GM11168 (cell line): Measurements from ENCODE around the gene ITPR3.
"Not testable (repeated sequence)": the region's sequence is repeated elsewhere in the genome, so short reads cannot be mapped to it uniquely, and the experiment has no call there.

Source experiments
- in situ Hi-C: fragments of 300-500 bp; cut with MboI; formaldehyde crosslinking; loops from one replicate; pipeline ENCODE4 v1.12.0; 2022; ENCODE audit warnings: low sequenced_read_pairs; ENCODE audit not compliant: unreplicated experiment

Gene ITPR3

DNA sequence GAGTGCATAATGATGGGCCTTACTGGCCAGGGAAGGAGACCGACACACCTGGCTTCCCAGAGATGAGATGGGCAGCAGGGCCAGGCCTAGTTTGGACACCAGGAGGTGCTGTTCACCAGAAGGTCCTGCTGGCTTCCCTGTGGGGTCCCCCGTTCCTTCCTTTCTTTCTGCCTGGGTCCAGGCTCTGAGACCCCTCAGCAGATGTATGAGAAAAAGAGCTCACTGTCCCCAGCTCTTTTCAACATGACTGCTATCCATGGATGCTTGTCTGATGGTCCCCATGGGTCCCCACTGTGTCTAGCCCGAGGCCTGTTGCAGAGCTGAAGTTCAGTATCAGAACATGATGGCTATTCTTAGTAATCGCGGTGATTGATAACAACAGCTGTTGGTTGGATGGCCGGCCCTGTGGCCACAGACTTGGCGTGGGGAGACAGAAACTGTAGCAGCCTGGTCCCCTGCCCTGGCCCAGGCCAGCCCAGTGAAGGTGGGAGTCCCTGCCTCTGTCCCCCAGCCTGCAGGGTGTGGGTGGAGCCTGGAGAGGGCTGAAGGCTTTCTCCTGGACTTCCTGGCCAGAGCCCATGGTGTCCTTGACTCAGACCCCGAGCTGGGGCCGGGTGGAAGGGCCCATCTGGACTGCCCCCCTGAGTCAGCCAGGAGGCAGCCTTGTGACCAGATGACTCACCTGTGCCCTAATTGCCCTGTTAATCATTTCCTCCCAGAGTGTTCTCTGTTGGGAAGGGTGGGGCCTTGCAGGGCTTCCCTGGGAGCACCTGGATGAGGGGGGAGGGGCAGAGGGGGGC is 31.2 kb upstream of the ITPR3 start:
- in situ Hi-C loops, result loop anchor here (5.0 to 10.0 kb wide), 2 partner anchors 32 to 115 kb away; partner anchors contain the start of gene ITPR3

DNA sequence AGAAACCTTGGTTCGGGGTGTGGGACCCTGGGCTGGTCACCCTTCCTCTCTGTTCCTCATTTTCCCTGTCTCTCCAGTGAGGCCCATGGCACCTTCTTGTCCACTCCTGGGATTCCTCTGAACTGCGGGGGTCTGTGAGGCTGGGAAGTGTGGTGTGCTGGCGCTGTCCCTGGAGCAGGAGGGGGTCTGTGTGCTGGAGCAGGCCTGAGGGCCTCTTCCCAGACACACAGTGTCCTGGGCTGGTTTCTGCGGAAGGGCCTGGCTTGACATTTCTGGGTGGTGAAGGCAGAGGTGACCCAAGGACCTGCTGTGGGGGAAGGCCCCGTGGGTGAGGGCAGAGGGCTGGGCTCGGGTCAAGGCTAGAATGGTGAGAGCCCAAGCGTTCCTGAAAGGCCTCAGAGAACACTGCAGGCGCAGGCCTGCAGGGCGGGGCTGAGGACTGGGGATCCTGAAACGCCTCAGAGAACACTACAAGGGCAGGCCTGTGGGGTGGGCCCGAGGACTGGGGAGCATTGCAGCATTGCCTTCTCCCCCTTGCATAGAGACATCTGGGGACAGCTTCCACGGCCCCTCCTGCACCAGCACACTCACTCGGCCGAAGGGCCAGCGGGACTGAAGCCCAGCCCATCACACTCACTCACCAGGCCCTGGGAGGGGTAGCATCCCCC is 30.5 kb upstream of the ITPR3 start:
- in situ Hi-C loops, result no loop called here

DNA sequence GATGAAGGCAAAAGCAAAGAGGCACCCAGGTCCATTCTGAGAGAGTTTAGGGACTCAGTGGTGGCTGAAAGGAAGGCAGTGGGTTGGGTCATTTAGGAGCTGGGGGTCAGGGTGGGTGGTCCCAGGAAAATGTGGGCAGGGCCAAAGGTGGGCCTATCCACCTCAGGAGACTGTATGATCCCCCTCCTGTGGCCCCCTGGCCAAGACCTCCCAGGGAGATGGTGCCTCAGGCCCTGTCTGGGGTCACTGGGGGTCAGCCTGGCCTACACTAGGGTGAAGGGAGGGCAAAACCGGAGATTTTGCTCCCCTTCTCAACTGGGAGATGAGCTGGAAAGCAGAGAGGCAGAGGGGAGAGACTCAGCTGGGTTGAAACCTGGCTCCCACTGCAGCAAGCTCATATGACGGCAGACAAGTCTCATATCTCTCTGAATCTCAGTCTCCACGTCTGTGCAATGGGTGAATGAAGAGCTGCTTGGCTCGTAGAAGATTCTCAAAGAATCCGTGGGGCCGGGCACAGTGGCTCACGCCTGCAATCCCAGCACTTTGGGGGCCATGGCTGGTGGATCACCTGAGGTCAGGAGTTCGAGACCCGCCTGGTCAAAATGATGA is 29.6 kb upstream of the ITPR3 start:
- in situ Hi-C loops, result no loop called here

DNA sequence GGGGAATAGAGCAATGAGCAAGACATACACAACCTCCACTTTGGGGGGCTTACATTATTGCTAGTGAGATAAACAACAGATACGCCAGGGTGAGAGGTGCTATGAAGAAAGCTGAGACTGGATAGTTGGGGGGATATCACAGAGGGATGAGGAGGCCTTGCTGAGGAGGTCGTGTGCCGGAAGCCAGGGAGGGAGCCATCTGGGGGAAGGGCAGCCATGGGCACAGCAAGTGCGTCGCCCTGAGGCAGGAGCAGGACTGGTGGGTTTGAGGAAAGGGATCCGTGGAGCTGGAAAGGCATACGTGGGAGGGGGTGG is 28.9 kb upstream of the ITPR3 start:
- in situ Hi-C loops, result no loop called here

DNA sequence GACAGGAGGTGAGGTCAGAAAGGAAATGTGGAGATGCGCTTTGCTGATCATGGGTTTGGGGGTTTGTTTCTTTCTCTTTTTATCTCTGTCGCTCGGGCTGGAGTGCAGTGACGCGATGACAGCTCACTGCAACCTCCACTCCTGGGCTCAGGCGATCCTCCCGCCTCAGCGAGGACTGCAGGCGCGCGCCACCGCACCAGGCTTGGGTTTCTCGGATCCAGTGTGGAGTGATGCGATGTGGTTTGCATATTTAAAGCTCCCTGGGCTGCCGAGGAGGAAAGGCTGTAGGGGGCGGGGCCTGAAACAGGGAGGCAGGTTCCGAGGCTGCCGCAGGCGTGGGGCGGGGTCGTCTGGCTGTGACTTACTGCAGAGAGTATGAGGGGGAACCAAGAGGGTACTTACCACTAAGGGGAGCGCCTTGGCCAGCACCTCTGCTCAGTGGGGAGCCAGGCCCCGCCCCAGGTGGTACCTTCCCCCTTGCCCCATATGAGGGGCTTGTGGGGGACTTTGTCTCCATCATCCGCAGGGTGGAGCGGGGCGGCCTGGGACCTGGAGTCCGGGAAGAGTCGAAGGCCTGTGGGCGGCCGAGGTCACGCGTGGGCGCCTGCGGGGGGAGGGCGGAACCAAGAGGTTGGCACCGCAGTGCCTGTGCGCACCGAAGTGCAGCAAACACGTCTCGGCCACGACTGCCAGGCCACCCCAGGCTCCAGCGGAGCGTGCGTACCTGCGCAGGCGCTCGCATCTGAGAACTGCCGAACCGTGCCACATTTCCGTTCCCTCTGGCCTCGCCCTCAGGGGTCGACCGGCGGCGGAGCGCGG is 28.3 kb upstream of the ITPR3 start:
- in situ Hi-C loops, result no loop called here

DNA sequence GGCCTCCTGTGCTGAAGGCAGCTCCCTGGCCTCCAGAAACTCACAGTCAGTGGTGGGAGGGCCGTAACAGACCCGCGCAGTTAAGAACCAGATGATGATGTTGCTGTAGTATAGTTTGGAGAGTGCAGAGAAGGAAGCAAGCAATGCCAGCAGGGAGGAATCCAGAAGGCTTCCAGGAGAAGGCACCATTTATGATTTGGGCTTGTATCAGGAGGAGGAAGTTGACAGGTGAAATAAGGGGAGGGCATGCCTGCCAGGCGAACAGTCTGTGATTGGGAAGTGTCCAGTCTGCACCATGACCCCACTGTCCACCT is 27.8 kb upstream of the ITPR3 start:
- in situ Hi-C loops, result no loop called here

DNA sequence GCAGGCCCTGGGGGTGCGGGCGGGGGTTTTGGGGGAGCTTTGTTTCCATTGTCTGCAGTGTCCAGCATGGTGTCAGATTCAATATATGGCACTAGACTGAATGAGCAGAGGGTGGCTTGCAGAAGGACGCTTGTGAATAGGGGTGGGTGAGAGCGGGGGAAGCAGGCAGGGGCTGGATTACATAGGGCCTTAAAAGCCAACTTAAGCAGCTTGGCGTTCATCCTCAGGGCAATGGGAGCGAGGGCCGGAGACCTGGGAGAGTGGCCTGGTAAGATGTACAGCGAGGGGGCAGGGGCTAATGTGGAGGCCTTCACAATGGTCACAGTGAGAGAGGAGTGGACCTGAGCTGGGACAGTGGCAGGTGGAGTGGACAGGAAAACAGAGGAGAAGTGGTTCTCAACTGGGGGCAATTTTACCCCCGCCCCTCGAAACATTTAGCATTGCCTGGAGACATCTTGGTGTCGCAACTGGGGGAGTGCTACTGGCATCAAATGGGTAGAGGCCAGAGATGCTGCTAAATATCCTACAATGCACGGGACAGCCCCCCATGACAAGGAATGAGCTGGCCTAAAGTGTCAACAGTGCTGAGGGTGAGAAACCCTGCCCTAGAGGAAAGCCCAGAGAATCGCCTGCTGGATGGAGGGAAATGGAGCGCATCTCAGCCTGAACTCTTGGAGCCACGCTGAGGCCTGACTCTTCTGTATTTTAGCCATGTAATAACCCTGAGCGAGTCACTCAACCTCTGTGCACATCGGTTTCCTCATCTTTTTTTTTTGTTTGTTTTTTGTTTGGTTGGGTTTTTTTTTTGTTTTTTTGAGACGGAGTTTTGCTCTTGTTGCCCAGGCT is 25.9 kb upstream of the ITPR3 start:
- in situ Hi-C loops, result no loop called here

DNA sequence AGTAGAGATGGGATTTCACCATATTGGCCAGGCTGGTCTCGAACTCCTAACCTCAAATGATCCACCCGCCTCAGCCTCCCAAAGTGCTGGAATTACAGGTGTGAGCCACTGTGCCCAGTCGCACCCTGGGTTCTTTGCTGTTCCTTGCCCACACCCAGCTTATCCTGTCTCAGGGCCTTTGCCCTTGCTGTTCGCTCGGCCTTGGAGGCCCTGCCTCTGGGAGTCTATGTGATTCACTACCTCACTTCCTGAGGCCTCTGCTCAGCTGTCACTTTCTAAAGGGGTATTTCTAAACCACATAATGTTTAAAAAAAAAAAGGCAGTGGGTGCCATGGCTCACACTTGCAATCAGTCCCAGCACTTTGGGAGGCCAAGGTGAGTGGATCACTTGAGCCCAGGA is 24.2 kb upstream of the ITPR3 start:
- in situ Hi-C loops, result not testable (repeated sequence)

DNA sequence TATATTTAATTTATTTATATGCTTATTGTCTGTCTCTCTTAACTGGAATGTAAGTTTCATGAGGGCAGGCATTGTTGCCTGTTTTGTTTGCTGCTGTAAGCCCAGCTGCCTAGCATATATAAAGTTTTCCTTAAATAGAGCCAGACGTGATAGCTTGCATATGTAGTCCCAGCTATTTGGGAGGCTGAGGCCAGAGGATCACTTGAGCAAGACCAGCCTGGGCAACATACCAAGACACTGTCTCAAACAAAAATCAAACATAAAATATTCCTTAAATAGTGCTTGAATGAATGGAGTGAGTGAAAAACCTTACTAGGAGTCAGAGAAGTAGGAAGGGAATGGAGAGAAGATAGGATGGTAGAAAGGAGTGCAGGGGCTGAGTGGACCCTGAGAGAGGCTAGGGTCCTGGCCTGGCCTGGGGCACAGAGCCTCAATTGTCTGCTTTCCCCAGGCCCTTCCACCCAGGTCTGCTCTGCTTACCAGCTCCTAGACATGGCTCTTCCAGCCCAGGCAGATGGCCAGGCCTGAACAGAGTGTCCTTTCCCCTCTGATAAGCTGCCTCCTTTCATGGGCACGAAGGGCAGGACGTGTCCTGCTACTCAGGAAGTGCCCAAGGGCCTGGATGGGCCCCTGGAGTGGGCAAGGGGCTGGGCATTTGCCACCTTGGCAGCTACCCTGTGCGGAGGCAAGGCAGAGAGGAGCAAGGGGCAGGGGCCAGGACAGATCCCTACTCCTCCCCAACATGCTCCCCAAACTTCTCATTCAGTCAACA is 23.4 kb upstream of the ITPR3 start:
- in situ Hi-C loops, result no loop called here

DNA sequence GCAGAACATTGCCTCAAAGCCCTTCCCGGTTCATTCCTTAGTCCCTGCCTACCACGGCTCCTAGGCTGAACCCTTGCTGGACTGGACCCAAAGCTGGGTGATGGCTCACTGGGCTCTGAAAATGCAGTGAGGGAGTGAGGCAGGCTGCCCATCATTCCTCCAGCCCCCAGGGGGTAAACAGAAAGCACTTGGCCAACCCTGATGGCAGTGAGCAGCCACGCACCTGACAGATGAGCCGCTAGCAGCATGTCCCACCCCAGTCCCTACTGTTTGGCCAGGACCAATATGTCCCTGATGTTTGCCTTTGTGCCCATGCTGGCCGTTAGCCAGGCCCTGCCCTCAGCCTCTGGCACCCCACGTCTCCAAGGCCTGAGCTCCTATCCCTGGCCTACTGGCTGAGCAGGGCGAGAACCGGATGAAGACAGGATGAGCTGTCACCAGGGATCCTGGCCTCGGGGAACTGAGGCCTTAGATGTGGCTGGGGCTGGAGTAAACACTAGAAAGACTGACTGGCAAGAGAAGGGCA is 21.6 kb upstream of the ITPR3 start:
- in situ Hi-C loops, result no loop called here

DNA sequence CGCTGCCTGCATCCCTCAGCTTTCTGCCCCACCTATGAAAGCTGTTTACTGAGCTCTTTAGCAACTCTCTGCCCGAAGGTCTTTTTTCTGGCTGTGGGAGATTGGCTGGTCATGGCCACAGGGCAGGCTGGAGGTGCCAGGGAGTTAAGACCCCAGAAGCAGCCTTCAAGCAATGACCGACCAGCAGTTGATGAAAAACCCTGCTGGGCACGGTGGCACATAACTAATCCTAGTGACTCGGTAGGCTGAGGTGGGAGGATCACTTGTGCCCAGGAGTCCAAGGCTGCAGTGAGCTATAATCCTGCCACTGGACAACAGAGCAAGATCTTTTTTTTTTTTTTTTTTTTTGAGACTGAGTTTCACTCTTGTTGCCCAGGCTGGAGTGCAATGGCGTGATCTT is 20.4 kb upstream of the ITPR3 start:
- in situ Hi-C loops, result no loop called here

DNA sequence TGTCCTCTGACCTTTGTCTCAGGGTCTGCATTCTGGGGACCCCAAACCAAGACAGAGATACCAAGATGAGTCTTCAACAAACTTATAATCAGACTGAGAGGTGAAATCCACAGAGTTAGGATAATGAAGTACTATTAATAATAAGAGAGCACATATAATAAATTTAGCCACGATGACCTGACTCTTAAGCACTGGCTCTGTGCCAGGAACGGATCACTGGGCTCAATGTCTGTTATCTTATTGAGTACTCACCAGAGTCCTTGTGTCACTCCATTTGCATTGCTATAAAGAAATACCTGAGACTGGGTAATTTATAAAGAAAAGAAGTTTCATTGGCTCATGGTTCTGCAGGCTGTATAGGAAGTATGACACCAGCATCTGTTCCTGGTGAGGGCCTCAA is 18.9 kb upstream of the ITPR3 start:
- in situ Hi-C loops, result no loop called here

DNA sequence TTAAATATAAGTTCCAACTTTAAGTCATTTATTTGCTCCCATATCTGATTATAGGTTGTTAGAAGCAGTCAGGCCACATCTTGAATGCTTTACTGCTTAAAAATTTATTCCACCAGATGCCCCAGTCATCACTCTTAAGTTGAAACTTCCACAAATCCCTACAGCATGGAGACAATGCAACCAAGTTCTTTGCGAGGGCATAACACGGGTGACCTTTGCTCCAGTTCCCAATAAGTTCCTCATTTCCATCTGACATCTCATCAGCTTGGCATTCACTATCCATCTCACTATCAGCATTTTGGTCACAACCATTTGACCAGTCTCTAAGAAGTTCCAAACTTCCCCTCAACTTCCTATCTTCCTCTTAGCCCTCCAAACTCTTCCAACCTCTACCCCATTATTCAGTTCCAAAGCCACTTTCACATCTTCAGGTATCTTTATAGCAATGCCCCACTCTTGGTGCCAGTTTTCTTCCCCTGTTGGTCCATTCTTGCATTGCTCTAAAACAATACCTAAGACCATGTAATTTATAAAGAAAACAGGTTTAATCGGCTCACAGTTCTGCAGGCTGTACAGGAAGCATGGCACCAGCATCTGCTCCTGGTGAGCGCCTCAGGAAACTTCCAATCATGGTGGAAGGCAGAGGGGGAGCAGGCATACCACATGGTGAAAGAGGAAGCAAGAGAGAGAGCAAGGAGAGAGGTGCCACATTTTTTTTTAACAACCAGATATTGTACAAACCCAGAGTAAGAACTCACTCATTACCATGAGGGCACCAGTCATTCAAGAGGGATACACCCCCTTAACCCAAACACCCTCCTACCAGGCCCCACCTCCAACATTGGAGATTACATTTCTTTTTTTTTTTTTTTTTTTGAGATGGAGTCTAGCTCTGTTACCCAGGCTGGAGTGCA is 15.9 kb upstream of the ITPR3 start:
- in situ Hi-C loops, result no loop called here

DNA sequence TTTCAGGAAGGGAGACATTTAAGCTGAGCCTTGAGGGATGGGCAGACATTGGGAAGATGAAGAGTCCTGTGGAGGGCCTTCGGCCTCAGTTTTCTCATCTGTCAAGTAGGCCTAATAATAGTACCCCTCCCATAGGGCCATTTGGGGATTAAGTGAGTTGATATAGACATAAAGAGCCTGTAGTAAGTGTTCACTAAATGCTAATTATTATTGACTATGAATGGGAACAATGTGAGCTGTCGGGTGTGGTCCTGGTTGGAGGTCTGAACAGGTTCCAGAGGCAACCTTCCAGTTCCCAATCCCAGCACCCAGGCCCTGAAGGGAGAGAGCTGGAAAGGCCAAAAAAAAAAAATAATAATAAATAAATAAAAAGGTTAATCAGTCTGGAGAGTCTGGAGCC is 14.5 kb upstream of the ITPR3 start:
- in situ Hi-C loops, result no loop called here

DNA sequence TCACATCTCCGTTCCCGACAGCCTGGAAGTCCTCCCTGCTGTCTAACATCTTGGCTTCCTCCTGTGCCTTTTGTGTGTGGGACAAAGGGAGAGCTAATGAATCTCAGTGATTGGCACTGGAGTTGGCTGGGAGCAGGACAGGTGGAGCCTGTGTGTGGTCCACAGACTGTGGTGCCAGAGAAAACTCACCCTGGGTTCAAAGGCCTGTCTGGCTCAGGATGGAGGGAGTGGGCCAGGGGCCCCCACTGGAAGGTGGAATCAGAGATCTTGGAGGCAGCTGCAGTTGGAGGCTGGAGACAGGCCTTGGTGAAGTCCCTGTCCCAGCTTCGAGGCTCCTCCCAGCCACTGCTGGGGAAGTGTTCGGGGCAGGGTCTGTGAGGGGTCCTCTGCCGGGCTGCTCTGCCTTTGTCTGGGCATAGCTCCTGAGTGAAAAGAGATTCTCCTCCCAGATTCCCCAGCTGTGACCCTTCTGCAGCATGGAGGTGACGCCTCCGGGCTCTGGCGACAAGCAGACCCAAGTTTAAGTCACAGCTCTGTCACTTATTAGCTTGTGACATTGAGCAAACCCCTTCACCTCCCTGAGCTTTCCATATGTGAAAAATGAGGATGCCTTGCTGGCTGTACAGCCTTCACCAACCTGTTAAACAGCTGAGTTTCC is 13.9 kb upstream of the ITPR3 start:
- in situ Hi-C loops, result no loop called here

DNA sequence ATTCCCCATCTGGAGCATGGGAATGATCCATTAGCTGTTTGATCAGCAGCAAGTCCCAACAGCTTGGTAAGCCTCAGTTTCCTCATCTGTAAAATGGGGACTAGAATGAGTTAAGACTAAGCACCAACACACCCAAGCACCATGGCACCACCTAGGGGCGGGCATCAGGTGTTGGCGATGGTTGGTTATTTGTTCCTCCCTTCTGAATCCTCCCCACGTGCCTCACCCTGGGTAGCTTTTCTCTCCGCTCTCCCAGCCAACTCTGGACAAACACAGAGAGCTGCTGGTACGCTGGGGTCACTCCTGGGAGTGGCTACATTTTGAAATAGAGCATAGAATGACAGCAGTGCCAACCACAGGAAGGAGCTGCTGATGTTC is 13.3 kb upstream of the ITPR3 start:
- in situ Hi-C loops, result no loop called here

DNA sequence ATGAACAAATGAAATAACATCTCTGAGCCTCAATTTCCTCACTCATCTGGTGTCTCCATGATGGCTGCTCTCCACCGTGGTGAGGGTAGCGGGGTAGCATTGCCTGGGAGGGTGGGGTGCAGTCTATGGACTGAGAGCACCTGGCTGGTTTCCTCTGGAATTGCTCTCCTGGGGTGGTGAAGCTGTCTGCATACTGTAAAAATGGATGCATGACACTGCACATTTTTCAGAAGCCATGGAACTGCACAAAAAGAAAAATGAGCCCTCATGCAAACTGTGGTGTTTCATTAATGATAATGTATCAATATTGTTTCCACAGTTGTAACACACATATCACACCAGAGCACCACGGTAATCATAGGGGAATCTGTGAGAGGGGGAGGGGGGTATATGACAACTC is 12.1 kb upstream of the ITPR3 start:
- in situ Hi-C loops, result no loop called here

DNA sequence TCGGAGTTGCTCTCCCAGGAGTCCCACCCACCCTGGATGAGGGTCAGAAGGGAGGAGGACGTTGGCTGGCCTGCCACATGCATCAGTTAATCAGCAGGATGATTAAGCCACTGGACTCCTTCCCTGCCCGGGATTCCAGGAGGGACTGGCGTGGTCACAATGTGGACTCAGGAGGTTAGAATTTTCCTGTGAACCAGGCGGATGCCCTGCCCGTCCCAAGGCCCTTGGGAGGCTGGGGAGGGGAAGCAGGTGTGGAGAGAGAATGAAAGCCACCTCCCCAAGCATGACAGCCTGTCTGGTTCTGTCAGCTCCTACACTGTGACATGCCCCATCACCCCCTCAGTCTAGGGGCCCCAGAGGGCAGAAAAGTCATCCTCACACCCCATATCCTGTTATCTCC is 11.6 kb upstream of the ITPR3 start:
- in situ Hi-C loops, result no loop called here
